Neural crest cell (in vitro differentiated cells): Measurements from ENCODE around the gene GIGYF2. TPM values are rescaled to one million over a fixed set of nuclear protein-coding genes. Genes with fewer than 3 reads are reported as not detected.
"Not testable (repeated sequence)": the region's sequence is repeated elsewhere in the genome, so short reads cannot be mapped to it uniquely, and the experiment has no call there.

Experiments used
- DNase-seq: peaks from one replicate; pipeline ENCODE4 v3.0.0; 2021; ENCODE audit warnings: low read depth, mixed read lengths, low spot score
- H3K27ac Mint-ChIP-seq: one replicate; pipeline ENCODE4 v1.8.0; 2021; ENCODE audit warnings: mild to moderate bottlenecking, mixed read lengths; ENCODE audit not compliant: unreplicated experiment
- H3K27me3 Mint-ChIP-seq: 2 replicates; pipeline ENCODE4 v1.8.0; 2021; ENCODE audit warnings: low read depth, mild to moderate bottlenecking, mixed read lengths
- H3K36me3 Mint-ChIP-seq: 2 replicates; pipeline ENCODE4 v1.8.0; 2021; ENCODE audit warnings: low read depth, mild to moderate bottlenecking, mixed read lengths
- H3K4me1 Mint-ChIP-seq: 2 replicates; pipeline ENCODE4 v1.8.0; 2021; ENCODE audit warnings: mixed read lengths
- H3K4me3 Mint-ChIP-seq: one replicate; pipeline ENCODE4 v1.8.0; 2021; ENCODE audit warnings: mild to moderate bottlenecking, mixed read lengths
- H3K9me3 Mint-ChIP-seq: 2 replicates; pipeline ENCODE4 v1.8.0; 2021; ENCODE audit warnings: mixed read lengths
- CTCF ChIP-seq: fragments of 200-600 bp; sonication (generic); conservative IDR thresholded peaks from 2 replicates; pipeline ENCODE4 v1.5.0; 2021; ENCODE audit warnings: antibody characterized with exemption, mild to moderate bottlenecking
- total RNA-seq: library from RNA; stranded (reverse); gene quantifications from 2 replicates; pipeline ENCODE4 v1.2.1, GENCODE V29; 2021

The GIGYF2 gene
- total RNA-seq, 1 donor from 2014 or later, result 70.3 TPM

GRCh38 chr2:232681527-232681926 lies 15.6 kb upstream of the GIGYF2 start:
- no peak overlapping the region for H3K4me3 Mint-ChIP-seq

GRCh38 chr2:232683368-232683767 lies 13.8 kb upstream of the GIGYF2 start:
- DNase-seq, result no peak
- TF ChIP-seq CTCF, result no peak
- no peaks in the 10 kb centered on the region for H3K9me3 Mint-ChIP-seq
- H3K27me3 Mint-ChIP-seq, result peaks cover 3% of the 10 kb centered on the region
- no peaks in the 10 kb centered on the region for H3K4me1 Mint-ChIP-seq
- no peak overlapping the region for H3K4me3 Mint-ChIP-seq
- H3K36me3 Mint-ChIP-seq, result no peaks in the 10 kb centered on the region
- no peak overlapping the region for H3K27ac Mint-ChIP-seq

More at GRCh38 chr2:232681527-232681926, 15.6 kb upstream of the GIGYF2 start:
- no peak for TF ChIP-seq CTCF
- Mint-ChIP-seq H3K27me3 (peaks cover 3% of the 10 kb centered on the region), H3K4me1 (no peaks in the 10 kb centered on the region), H3K27ac (no peak overlapping the region), H3K36me3 (no peaks in the 10 kb centered on the region), H3K9me3 (no peaks in the 10 kb centered on the region)
- DNase-seq, result no peak

DNA sequence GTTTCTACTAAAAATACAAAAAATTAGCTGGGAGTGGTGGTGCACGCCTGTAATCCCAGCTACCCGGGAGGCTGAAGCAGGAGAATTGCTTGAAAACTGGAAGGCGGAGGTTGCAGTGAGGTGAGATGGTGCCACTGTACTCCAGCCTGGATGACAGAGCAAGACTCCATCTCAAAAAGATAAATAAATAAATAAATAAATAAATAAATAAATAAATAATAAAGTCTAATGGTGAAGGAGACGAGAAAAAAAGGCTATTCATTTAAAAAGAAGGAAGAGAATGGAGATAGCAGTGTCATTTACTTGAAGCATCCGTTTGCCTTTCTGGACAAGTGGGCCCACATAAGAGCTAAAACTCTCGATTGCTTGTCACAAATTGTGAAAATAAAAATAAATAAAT lies 11.7 kb upstream of the GIGYF2 start:
- not testable (repeated sequence) for H3K36me3 Mint-ChIP-seq, H3K4me3 Mint-ChIP-seq, H3K27ac Mint-ChIP-seq

DNA sequence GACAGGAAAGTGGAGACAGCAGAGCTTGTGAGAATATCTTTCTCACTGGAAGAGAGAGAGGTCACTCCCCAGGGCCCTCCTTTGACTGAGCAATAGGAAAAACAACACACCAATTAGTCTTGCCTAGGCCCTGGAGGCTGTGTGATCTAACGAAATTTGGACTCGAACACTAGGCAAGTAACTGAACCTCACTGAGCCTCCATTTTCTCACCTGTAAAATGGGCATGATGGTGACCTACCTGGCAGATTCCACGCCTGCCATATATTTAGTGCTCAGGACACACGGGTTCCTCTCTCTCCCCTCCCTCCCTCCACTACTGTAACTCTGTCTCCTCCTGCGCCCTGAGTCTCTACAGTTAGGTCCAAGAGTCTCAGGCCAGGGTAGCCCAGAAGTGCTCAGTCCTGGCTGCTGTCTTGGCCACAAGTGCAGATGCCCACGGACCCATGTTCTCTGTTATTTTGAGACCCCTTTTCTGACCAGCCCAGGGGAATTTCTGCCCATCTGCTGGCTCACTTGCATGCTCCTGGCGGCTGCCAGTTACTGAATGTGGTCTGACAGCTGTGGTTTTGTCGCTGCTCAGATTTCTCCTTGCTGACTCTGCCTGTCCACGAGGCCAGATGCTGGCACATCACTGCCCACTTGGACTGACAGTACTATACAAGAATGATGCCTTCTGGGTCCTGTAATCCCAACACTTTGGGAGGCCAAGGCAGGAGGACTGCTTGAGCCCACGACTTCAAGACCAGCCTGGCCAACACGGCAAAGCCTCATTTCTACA lies 9.6 kb upstream of the GIGYF2 start:
- DNase-seq, result no peak
- H3K27me3 Mint-ChIP-seq, result peaks cover 3% of the 10 kb centered on the region
- H3K36me3 Mint-ChIP-seq, result no peaks in the 10 kb centered on the region
- H3K27ac Mint-ChIP-seq, result no peak overlapping the region
- no peak for TF ChIP-seq CTCF
- H3K4me3 Mint-ChIP-seq, result no peak overlapping the region
- no peaks in the 10 kb centered on the region for H3K9me3 Mint-ChIP-seq
- H3K4me1 Mint-ChIP-seq, result no peaks in the 10 kb centered on the region

More for the DNA sequence above, 11.7 kb upstream of the GIGYF2 start:
- DNase-seq, H3K27me3 Mint-ChIP-seq, H3K9me3 Mint-ChIP-seq, H3K4me1 Mint-ChIP-seq: not testable (repeated sequence)

GRCh38 chr2:232688201-232688600 lies 8.9 kb upstream of the GIGYF2 start:
- no peak for TF ChIP-seq CTCF
- no peaks in the 10 kb centered on the region for H3K9me3 Mint-ChIP-seq
- DNase-seq, result no peak
- no peak overlapping the region for H3K4me3 Mint-ChIP-seq
- no peaks in the 10 kb centered on the region for H3K4me1 Mint-ChIP-seq
- peaks cover 7% of the 10 kb centered on the region for H3K27me3 Mint-ChIP-seq
- no peak overlapping the region for H3K27ac Mint-ChIP-seq
- no peaks in the 10 kb centered on the region for H3K36me3 Mint-ChIP-seq

- TF ChIP-seq CTCF, result no peak
- DNase-seq, result no peak
- no peaks in the 10 kb centered on the region for H3K4me1 Mint-ChIP-seq
- H3K9me3 Mint-ChIP-seq, result peaks cover under 1% of the 10 kb centered on the region
- no peaks in the 10 kb centered on the region for H3K36me3 Mint-ChIP-seq
- no peak overlapping the region for H3K4me3 Mint-ChIP-seq
- peaks cover 6% of the 10 kb centered on the region for H3K27me3 Mint-ChIP-seq
- no peak overlapping the region for H3K27ac Mint-ChIP-seq
These were observed 7.8 kb upstream of the GIGYF2 start for GRCh38 chr2:232689152-232689910.

- H3K27ac Mint-ChIP-seq, H3K9me3 Mint-ChIP-seq, DNase-seq, H3K36me3 Mint-ChIP-seq, H3K4me1 Mint-ChIP-seq, H3K4me3 Mint-ChIP-seq: not testable (repeated sequence)
- peaks cover 10% of the 10 kb centered on the region for H3K27me3 Mint-ChIP-seq
These were observed 6.0 kb upstream of the GIGYF2 start for GRCh38 chr2:232691117-232691516.
